Activated effector memory CD4-positive, alpha-beta T cell treated with anti-CD3 and anti-CD28 coated beads, Interleukin-2, amount 50 U/mL, for 16 hours (primary cell): ENCODE data around the gene SORBS1.

Source experiments
- DNase-seq: peaks from one replicate; pipeline ENCODE4 v3.0.0-alpha.2; 2020

SORBS1 gene

DNA sequence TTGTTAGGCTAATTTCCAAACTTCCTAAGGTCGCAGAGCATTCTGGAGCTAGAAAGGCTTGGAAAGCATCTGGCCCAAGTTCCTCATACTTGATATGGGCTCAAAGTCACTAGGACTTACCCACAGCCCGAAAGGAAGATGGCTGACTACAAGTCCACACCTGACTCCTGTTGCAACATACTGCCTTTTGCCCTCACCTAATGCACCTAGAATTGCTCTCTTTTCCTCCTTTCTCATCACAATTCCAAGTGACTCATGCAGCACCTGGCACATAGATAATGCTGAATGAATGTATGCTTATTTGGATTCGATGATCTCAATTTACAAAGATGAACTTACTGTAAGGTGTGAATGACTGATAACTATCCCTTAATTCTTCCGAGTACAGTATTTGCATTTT, 131.5 kb downstream of the SORBS1 start:
- no peak for DNase-seq

DNA sequence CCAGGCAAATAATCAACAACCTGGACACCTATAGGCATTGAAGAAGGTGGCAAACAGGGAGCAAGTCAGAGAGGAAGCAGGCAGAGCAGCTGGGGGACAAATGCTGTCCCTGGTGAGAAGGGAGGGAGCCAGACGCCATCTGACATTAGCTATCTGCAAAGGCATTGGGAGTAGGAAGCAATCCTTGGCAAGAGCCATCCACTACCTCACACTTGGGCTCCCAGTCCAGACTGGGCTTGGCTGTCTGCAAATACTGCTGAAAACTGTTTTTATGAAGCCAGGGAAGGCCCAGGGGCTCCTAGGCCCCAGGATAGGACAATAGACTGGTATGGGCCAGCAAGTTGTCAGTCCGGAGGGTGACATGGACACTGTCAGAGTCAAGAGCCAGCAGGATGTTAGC, 132.5 kb downstream of the SORBS1 start:
- DNase-seq = no peak

DNA sequence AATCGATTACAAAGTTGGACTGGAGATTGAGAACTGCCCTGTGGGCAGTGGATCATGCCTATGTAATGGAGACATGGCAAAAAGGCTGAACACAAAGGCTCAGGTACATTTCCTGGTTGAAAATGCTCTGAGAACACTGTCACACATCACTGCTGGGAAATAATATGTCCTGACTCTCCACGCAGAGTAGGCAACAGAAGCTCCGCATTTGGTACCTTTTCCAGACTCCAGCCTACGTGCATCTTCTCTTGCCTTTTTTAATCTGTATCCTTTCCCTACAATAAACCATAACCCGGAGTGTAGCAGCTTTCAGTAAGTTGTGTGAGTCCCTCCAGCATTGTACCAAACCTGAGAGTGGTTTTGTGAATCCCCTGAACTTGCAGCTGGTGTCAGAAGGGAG, 134.7 kb downstream of the SORBS1 start:
- no peak for DNase-seq

- no peak for DNase-seq
Observed at GRCh38 chr10:95425592-95426465, 135.3 kb downstream of the SORBS1 start.

GRCh38 chr10:95423164-95424005, 137.8 kb downstream of the SORBS1 start:
- DNase-seq = no peak

GRCh38 chr10:95422233-95422632, 138.9 kb downstream of the SORBS1 start:
- no peak for DNase-seq

DNA sequence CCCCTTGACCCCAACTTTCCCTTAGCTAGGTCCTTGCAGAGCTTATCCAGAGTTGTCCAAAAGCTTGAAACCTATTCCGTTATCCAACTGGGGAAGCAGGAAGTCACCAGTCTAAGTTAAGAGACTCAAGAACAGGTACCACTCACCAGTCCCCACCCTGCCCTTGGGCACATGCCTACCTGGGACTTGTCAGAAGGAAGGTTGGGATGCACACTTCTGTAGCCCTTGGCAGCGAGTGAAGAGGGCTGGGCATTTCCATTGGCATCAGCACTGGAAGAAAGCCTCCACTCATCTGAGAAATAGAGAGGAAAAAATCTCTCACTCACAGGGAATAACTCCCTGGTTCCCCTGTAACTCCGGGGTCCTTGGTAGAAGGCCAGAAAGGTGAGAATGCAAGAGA, 139.4 kb downstream of the SORBS1 start:
- DNase-seq = no peak

DNA sequence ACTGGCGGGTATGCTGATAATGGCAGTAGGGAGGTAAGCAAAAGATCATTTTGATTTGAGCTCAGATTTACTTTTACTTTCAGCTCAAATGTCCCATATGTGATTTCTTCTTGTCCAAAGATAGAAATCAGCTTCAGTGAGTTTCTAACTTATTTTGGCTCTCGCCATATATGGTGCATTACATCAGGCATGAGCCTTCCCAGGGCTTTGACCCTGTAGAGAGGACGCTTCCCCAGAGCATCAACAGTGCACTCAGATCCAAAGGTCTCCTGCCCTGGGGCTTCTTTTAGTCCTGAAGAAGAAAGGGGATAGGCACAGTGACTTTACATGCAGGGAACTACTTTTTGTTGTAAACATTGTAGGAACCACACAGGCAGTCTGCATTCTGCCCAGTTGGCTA, 141.8 kb downstream of the SORBS1 start:
- no peak for DNase-seq

GRCh38 chr10:95416973-95417372, 144.2 kb downstream of the SORBS1 start:
- no peak for DNase-seq

DNA sequence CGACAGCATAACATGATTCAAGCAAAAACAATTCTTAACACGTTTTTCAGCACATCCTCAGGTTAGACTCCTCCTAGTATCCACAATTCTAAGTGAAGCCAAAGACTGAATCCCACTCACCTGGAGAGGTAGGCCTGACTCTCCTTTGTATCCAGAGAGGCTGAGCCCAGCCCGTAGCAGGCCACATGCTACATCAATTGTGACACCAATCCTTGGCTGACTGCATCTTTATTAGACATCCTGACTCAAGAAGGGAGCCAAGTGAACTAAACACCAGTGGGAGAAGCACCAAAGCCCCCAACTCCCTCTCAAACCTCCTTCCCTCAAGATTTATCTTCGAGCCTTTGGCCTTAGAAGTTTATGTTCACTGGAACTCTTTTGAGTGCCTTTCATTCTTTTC, 144.9 kb downstream of the SORBS1 start:
- no peak for DNase-seq

GRCh38 chr10:95415621-95416031, 145.5 kb downstream of the SORBS1 start:
- no peak for DNase-seq

DNA sequence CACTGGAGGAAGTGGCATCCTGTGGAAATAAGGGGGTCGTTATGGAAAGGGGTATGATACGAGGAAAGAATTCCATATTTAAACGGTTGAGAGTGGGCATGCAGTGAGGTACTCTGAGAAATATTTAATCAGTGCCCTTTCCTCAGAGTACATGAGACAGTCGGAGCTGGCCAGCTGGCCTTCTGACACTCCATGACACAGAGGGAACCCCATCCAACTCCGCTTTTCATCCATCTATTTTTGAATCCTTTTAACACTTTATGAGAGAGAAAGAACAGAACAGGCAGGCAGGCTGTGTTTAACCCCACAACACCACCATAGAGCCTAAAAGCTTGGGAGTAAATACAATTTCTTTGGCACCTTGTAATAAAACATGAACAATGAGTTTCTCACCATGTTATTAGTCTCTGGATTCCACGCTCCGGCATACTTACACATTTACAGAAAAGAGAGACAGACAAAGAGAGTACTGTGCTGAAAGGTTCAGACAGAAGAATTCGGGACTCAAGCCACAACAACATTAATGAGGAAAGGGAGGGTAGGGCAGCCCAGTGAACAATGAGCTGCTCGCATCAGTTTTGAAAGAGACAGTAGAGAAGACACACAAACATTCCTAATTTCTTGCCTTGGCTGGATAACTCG, 146.2 kb downstream of the SORBS1 start:
- DNase-seq = no peak

GRCh38 chr10:95414016-95414830, 146.9 kb downstream of the SORBS1 start:
- no peak for DNase-seq

DNA sequence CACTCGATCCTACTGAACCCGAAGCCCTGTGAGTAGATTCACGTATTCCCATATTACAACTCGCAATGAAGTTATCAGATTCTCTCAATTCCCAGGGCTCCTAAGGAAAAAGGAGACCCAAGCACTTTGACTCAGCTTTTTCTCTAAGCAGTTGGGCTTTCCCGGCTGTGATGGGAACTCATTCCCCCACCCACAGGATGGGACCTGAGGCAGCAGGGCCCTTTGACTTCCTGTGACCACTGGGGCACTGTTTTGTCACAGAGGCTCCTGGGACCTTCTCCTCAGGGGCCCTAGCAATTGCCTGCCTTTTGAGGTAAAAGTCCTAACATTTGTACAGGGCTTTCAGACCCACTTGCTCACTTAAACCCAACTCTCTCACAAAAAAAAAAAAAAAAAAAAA, 147.6 kb downstream of the SORBS1 start:
- DNase-seq = no peak

- DNase-seq = no peak
Observed at GRCh38 chr10:95411635-95412034, 149.5 kb downstream of the SORBS1 start.

- DNase-seq = no peak
Observed at GRCh38 chr10:95408983-95409873, 151.9 kb downstream of the SORBS1 start.

DNA sequence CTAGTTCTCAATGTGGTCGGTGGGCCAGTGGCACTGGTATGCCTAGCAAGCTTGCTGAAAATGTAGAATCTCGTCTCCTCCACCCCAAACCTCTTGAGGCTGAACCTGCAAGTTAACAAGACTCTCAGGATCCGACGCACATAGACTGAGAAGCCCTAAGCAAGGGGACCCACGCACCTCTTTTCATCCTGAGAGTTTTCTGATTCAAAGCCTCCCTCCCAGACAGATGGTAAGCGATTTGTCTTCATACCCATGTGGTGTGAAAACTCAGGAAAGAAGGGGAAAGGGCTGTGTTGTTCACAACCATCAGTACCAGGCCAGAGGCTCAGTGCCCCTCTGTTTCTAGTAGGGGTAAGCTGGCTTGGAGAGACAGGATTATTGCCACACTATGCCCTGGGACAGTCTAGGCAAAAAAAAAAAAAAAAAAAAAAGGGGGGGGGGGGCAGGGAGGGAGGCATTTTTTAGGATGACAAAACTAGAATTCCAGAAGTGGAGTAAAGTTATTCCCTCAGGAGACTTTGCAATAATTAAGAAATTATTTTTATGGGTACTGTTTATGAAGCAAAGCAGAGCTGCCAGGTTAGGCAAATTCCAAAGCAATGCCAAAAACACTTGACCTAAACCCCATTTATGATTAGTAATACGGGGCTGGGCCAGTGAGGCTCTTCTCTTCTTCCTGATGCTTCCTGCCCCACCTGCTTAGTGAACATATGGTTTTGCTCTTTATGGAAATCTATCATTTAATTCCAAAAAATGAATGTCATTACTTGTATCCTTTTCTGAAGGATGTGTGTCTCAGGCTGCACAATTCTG, 152.8 kb downstream of the SORBS1 start:
- DNase-seq = no peak

DNA sequence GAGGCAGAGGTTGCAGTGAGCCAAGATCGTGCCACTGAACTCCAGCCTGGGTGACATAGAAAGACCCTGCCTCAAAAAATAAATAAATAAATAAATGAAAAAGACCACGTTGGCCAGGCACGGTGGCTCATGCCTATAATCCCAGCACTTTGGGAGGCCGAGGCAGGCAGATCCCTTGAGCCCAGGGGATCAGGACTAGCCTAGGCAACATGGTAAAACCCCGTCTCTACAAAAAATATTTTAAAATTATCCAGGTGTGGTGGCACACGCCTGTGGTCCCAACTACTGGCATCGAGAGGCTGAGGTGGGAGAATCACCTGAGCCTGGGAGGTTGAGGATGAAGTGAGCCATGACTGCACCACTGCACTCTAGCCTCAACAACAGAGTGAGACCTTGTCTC, 153.6 kb downstream of the SORBS1 start:
- no peak for DNase-seq

DNA sequence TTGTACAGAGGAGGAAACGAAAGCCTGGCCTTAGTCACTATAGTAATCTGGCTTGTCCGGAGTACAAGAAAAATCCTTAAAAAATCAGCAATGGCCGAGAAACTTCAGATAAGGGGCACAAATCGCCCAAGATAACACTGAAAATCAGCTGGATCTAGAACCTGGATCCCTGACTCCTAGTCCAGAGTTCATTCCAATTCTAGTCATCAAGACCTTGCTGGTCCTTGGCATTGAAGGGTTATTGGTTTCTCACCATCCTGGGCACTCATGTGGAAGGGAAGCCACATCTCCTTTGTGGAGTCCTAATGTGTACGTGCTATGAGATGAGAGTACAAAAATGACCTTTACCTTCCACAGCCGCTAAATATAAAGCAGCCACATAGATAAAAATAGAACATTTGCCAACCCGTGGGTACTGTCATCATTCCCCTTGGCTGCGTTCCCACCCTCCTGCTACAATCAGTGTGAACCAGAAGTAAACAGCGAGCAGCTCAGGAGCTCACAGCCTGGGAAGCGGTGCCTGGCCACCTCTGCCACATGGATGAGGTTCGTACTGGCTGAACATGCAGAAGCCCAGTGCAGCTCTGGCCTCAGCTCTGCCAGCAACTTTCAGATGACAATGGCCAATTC, 154.4 kb downstream of the SORBS1 start:
- no peak for DNase-seq

DNA sequence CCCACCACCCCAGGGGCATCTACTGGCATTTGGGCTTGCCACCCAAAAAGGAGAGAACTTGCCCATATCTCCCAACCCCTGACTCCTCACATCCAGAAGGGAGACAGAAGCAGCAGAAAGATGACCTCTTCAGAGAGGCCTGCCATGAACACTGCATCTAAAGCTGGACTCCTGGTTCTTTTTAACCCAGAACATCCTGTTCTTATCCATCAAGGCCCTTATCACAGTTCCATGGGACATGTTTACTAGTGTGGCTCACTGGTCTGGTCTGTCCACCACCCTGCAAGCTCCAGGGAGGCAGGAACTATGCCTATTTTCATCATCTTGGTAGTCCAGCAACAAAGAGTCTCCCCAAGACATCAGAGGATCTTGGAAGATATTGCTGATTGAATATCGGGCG, 155.5 kb downstream of the SORBS1 start:
- DNase-seq = no peak
